Neural cell (in vitro differentiated cells): Measurements from ENCODE around the gene OXT. TPM values are rescaled to one million over a fixed set of nuclear protein-coding genes. Genes with fewer than 3 reads are reported as not detected.

Source experiments
- H2AFZ ChIP-seq: fragments of 200-600, 300-800 bp; sonication (generic), shearing (Covaris generic); 2 replicates; pipeline ENCODE4 v1.6.0; 2014; ENCODE audit warnings: low read depth, mild to moderate bottlenecking, antibody characterized with exemption, low read length, moderate library complexity
- H3F3A ChIP-seq: fragments of 200-600 bp; shearing (Covaris generic); 2 replicates; pipeline ENCODE4 v1.6.1; 2016; ENCODE audit warnings: mild to moderate bottlenecking, moderate library complexity, mixed read lengths, antibody characterized with exemption, low read length; ENCODE audit not compliant: insufficient read depth, poor library complexity, severe bottlenecking
- H3K27ac ChIP-seq: fragments of 200-600, 300-800 bp; sonication (generic), shearing (Covaris generic); 2 replicates; pipeline ENCODE4 v1.5.1; 2014; ENCODE audit warnings: mild to moderate bottlenecking, low read length, moderate library complexity
- H3K27me3 ChIP-seq: fragments of 300-800, 200-600 bp; sonication (generic), shearing (Covaris generic); 2 replicates; pipeline ENCODE4 v1.6.0; 2014; ENCODE audit warnings: mild to moderate bottlenecking, low read depth, low read length, moderate library complexity; ENCODE audit not compliant: insufficient read depth
- H3K36me3 ChIP-seq: fragments of 300-800, 200-600 bp; sonication (generic), shearing (Covaris generic); 2 replicates; pipeline ENCODE4 v1.5.1; 2014; ENCODE audit warnings: mild to moderate bottlenecking, antibody characterized with exemption, low read length, moderate library complexity; ENCODE audit not compliant: insufficient read depth
- H3K4me2 ChIP-seq: fragments of 300-800, 200-600 bp; sonication (generic), shearing (Covaris generic); 2 replicates; pipeline ENCODE4 v1.6.0; 2014; ENCODE audit warnings: mild to moderate bottlenecking, low read length
- H3K4me3 ChIP-seq: fragments of 300-800, 200-600 bp; sonication (generic), shearing (Covaris generic); 2 replicates; pipeline ENCODE4 v1.5.1; 2014; ENCODE audit warnings: mild to moderate bottlenecking, low read length, moderate library complexity
- H3K79me2 ChIP-seq: fragments of 200-600 bp; shearing (Covaris generic); replicated peaks from 2 replicates; pipeline ENCODE4 v1.6.0; 2014; ENCODE audit warnings: mild to moderate bottlenecking, low read length, moderate library complexity; ENCODE audit not compliant: insufficient read depth
- H3K9ac ChIP-seq: fragments of 300-800, 200-600 bp; sonication (generic), shearing (Covaris generic); 2 replicates; pipeline ENCODE4 v1.6.1; 2016; ENCODE audit warnings: mild to moderate bottlenecking, low read length, mixed read lengths
- H3K9me2 ChIP-seq: fragments of 200-600 bp; shearing (Covaris generic); 2 replicates; pipeline ENCODE4 v1.6.1; 2016; ENCODE audit warnings: mild to moderate bottlenecking, low read length, mixed read lengths; ENCODE audit not compliant: insufficient read depth
- H3K9me3 ChIP-seq: fragments of 200-600, 300-800 bp; sonication (generic), shearing (Covaris generic); 2 replicates; pipeline ENCODE4 v1.6.1; 2016; ENCODE audit warnings: mild to moderate bottlenecking, mixed run types, low read length, moderate library complexity, mixed read lengths
- H4K20me1 ChIP-seq: fragments of 200-600 bp; shearing (Covaris generic); 2 replicates; pipeline ENCODE4 v1.6.1; 2016; ENCODE audit warnings: mild to moderate bottlenecking, mixed run types; ENCODE audit not compliant: insufficient read depth
- EP300 ChIP-seq: fragments of 450-650 bp; conservative IDR thresholded peaks from 2 replicates; pipeline ENCODE4 v1.6.1; 2014; ENCODE audit warnings: antibody characterized with exemption, mild to moderate bottlenecking, moderate library complexity; ENCODE audit not compliant: poor library complexity, severe bottlenecking
- EZH2 ChIP-seq: fragments of 200-600, 300-800 bp; shearing (Covaris generic), sonication (generic); IDR thresholded peaks from 2 replicates; pipeline ENCODE4 v1.6.1; 2014; ENCODE audit warnings: antibody characterized with exemption, low read length, borderline replicate concordance, mild to moderate bottlenecking; ENCODE audit not compliant: insufficient read depth, poor library complexity, severe bottlenecking
- MXI1 ChIP-seq: fragments of 450-650 bp; conservative IDR thresholded peaks from 2 replicates; pipeline ENCODE4 v1.6.1; 2014; ENCODE audit warnings: antibody characterized with exemption, mild to moderate bottlenecking; ENCODE audit not compliant: poor library complexity, severe bottlenecking
- POLR2AphosphoS5 ChIP-seq: IDR thresholded peaks from 2 replicates; pipeline ENCODE4 v1.6.1; 2012
- RAD21 ChIP-seq: fragments of 450-650 bp; conservative IDR thresholded peaks from 2 replicates; pipeline ENCODE4 v1.6.1; 2014; ENCODE audit warnings: antibody characterized with exemption, mild to moderate bottlenecking, moderate library complexity
- SMC3 ChIP-seq: fragments of 450-650 bp; conservative IDR thresholded peaks from 2 replicates; pipeline ENCODE4 v1.6.1; 2014; ENCODE audit warnings: antibody characterized with exemption, mild to moderate bottlenecking, moderate library complexity; ENCODE audit not compliant: poor library complexity
- TAF1 ChIP-seq: IDR thresholded peaks from 2 replicates; pipeline ENCODE4 v1.6.1; 2012; ENCODE audit warnings: low read depth
- polyA plus RNA-seq: library from polyadenylated mRNA; depleted of rRNA; stranded (reverse); fragments of >200 nt; gene quantifications from 2 replicates; pipeline ENCODE4 v1.2.3, GENCODE V29; 2014
- TF ChIP-seq, protein P1 (sequence below): IDR thresholded peaks from 2 replicates; pipeline ENCODE4 v1.6.1; 2012; ENCODE audit warnings: borderline replicate concordance
- TF ChIP-seq, protein P2 (sequence below): fragments of 450-650 bp; IDR thresholded peaks from 2 replicates; pipeline ENCODE4 v1.5.1; 2014; ENCODE audit warnings: antibody characterized with exemption, mild to moderate bottlenecking, moderate library complexity; ENCODE audit not compliant: poor library complexity, severe bottlenecking

The OXT gene
- polyA plus RNA-seq, 1 donor from 2014 or later = not detected

DNA sequence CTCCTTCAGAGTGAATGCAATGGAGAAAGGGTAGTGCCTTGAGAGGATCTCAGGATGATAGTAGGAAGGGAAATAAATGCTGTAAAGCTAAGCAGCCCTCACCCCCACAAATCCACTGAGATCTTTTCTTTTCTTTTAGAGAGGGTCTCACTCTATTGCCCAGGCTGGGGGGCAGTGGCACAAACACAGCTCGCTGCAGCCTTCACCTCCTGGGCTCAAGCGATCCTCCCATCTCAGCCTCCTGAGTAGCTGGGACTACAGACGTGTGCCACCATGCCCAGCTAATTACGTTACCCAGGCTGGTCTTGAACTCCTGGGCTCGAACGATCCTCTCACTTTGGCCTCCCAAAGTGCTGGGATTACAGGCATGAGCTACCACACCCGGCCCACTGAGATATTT, 29.1 kb downstream of the OXT start:
- H3K9ac ChIP-seq = no peak overlapping the region
- H3K36me3 ChIP-seq = no peaks in the 10 kb centered on the region
- no peak overlapping the region for H3K4me2 ChIP-seq
- no peaks in the 10 kb centered on the region for H3K27me3 ChIP-seq
- H3K79me2 ChIP-seq = no peaks in the 10 kb centered on the region
- no peaks in the 10 kb centered on the region for H3K9me2 ChIP-seq
- no peak for TF ChIP-seq SMC3
- no peak for TF ChIP-seq RAD21
- no peak for TF ChIP-seq EZH2
- TF ChIP-seq, protein P1, sequence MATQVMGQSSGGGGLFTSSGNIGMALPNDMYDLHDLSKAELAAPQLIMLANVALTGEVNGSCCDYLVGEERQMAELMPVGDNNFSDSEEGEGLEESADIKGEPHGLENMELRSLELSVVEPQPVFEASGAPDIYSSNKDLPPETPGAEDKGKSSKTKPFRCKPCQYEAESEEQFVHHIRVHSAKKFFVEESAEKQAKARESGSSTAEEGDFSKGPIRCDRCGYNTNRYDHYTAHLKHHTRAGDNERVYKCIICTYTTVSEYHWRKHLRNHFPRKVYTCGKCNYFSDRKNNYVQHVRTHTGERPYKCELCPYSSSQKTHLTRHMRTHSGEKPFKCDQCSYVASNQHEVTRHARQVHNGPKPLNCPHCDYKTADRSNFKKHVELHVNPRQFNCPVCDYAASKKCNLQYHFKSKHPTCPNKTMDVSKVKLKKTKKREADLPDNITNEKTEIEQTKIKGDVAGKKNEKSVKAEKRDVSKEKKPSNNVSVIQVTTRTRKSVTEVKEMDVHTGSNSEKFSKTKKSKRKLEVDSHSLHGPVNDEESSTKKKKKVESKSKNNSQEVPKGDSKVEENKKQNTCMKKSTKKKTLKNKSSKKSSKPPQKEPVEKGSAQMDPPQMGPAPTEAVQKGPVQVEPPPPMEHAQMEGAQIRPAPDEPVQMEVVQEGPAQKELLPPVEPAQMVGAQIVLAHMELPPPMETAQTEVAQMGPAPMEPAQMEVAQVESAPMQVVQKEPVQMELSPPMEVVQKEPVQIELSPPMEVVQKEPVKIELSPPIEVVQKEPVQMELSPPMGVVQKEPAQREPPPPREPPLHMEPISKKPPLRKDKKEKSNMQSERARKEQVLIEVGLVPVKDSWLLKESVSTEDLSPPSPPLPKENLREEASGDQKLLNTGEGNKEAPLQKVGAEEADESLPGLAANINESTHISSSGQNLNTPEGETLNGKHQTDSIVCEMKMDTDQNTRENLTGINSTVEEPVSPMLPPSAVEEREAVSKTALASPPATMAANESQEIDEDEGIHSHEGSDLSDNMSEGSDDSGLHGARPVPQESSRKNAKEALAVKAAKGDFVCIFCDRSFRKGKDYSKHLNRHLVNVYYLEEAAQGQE = no peak
- no peak for TF ChIP-seq TAF1
- no peak for TF ChIP-seq MXI1
- no peak for TF ChIP-seq EP300
- TF ChIP-seq POLR2AphosphoS5 = no peak
- TF ChIP-seq, protein P2, sequence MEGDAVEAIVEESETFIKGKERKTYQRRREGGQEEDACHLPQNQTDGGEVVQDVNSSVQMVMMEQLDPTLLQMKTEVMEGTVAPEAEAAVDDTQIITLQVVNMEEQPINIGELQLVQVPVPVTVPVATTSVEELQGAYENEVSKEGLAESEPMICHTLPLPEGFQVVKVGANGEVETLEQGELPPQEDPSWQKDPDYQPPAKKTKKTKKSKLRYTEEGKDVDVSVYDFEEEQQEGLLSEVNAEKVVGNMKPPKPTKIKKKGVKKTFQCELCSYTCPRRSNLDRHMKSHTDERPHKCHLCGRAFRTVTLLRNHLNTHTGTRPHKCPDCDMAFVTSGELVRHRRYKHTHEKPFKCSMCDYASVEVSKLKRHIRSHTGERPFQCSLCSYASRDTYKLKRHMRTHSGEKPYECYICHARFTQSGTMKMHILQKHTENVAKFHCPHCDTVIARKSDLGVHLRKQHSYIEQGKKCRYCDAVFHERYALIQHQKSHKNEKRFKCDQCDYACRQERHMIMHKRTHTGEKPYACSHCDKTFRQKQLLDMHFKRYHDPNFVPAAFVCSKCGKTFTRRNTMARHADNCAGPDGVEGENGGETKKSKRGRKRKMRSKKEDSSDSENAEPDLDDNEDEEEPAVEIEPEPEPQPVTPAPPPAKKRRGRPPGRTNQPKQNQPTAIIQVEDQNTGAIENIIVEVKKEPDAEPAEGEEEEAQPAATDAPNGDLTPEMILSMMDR = no peak
- H3F3A ChIP-seq = no peaks in the 10 kb centered on the region
- no peak overlapping the region for H2AFZ ChIP-seq
- H4K20me1 ChIP-seq = no peaks in the 10 kb centered on the region
- no peaks in the 10 kb centered on the region for H3K9me3 ChIP-seq
- H3K27ac ChIP-seq = no peak overlapping the region
- H3K4me3 ChIP-seq = no peak overlapping the region

DNA sequence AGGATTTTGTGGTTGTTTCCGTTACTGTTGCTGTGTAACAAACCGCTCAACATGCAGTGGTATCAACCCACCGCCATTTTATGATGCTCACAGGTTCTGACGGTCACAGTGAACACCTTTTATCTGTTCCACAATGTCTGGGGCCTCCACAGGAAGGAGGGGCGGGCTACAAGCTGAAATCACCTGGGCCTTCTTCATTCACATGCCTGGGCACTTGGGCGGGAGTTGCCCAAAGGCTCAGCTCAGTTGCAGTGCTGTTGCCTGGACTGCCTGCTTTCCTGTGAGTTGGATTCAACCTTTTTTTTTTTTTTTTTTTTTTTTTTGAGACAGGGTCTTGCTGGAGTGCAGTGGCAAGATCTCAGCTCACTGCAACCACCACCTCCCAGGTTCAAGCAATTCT, 29.8 kb downstream of the OXT start:
- Histone ChIP-seq H2AFZ (no peak overlapping the region), H3K27ac (no peak overlapping the region), H3F3A (no peaks in the 10 kb centered on the region), H3K4me2 (no peak overlapping the region), H3K27me3 (no peaks in the 10 kb centered on the region), H3K9me2 (no peaks in the 10 kb centered on the region), H3K36me3 (no peaks in the 10 kb centered on the region), H3K9ac (no peak overlapping the region), H3K4me3 (no peak overlapping the region), H3K9me3 (no peaks in the 10 kb centered on the region), H3K79me2 (no peaks in the 10 kb centered on the region), H4K20me1 (no peaks in the 10 kb centered on the region)
- TF ChIP-seq RAD21 (no peak), POLR2AphosphoS5 (no peak), EP300 (no peak), EZH2 (no peak), SMC3 (no peak), TAF1 (no peak), MXI1 (no peak)
- TF ChIP-seq, protein P1 = no peak
- TF ChIP-seq, protein P2 = no peak
